GM10847 (cell line): ENCODE results near the gene MGAT5B.

Experiments
- POLR2A ChIP-seq: IDR thresholded peaks from 2 replicates; pipeline ENCODE4 v1.6.1; 2011; ENCODE audit not compliant: insufficient read length; ENCODE audit errors: extremely low read depth

The MGAT5B gene

GRCh38 chr17:76955191-76955590 is 87.0 kb downstream of the MGAT5B start:
- no peak for TF ChIP-seq POLR2A

- no peak for TF ChIP-seq POLR2A
Measured at GRCh38 chr17:76956846-76957540, 88.8 kb downstream of the MGAT5B start.

GRCh38 chr17:76957678-76958464 is 89.7 kb downstream of the MGAT5B start:
- TF ChIP-seq POLR2A = no peak

GRCh38 chr17:76958974-76959373 is 90.8 kb downstream of the MGAT5B start:
- no peak for TF ChIP-seq POLR2A

GRCh38 chr17:76961869-76962268 is 93.7 kb downstream of the MGAT5B start:
- TF ChIP-seq POLR2A = no peak

- no peak for TF ChIP-seq POLR2A
Measured at GRCh38 chr17:76962858-76963257, 94.7 kb downstream of the MGAT5B start.

- TF ChIP-seq POLR2A = no peak
Measured at GRCh38 chr17:76966016-76966415, 97.8 kb downstream of the MGAT5B start.

GRCh38 chr17:76966486-76967181 is 98.4 kb downstream of the MGAT5B start:
- no peak for TF ChIP-seq POLR2A

GRCh38 chr17:76967762-76968161 is 99.6 kb downstream of the MGAT5B start:
- TF ChIP-seq POLR2A = no peak

- no peak for TF ChIP-seq POLR2A
Measured at GRCh38 chr17:76968707-76969597, 100.7 kb downstream of the MGAT5B start.

GRCh38 chr17:76969598-76970172 is 101.5 kb downstream of the MGAT5B start:
- TF ChIP-seq POLR2A = no peak

- no peak for TF ChIP-seq POLR2A
Measured at GRCh38 chr17:76972046-76972641, 103.9 kb downstream of the MGAT5B start.

- TF ChIP-seq POLR2A = no peak
Measured at GRCh38 chr17:76973040-76973439, 104.8 kb downstream of the MGAT5B start.

GRCh38 chr17:76974721-76975120 is 106.5 kb downstream of the MGAT5B start:
- no peak for TF ChIP-seq POLR2A
